Measurements from ENCODE around the gene SWAP70.
"Not testable (repeated sequence)": the region's sequence is repeated elsewhere in the genome, so short reads cannot be mapped to it uniquely, and the experiment has no call there.

SWAP70 gene

DNA sequence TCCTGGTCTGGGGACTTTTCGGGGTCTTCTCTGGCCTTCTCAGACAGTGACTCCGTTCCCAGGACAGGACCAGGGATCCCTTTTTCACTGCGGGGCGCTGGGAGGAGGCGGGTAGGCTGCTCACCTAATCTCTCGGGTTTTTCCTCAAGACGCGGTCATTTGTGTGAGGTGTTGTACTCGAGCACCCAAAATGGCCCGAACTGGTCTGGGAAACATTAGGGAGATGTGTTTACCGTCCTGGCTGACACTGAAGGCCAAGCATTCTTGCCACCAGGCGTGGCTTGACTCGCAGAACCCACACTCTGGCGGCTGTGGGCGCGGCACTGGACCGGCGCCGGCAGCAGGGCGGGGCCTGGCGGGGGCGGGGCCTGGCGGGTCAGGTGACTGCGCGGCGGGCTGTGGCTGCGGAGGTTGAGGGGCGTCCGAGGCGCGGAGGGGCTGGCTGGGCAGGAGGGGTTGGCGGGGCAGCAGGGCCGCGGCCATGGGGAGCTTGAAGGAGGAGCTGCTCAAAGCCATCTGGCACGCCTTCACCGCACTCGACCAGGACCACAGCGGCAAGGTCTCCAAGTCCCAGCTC, at the start of gene SWAP70:
Gene SWAP70 (plus strand): TSS at position 379 of the 577 bp plus-strand sequence. CDS start 103 bp downstream, at position 482.
- H3K36me3 ChIP-seq (ENCODE audit: insufficient read depth, low read depth, low read length) = 0 out of 2 replicates have a peak, but pooled peaks cover 5% of the 10 kb centered on the region
- no peak within 1 kb of the TSS for H3K27ac ChIP-seq (ENCODE audit: low read length)
- H3K9ac ChIP-seq (ENCODE audit: low read depth, low read length) = peak within 1 kb of the TSS; percentile 85
- 0 out of 2 replicates have a peak, but pooled peaks cover 3% of the 10 kb centered on the region for H3K4me1 ChIP-seq (ENCODE audit: insufficient read depth, low read length)
- H3K27me3 ChIP-seq (ENCODE audit: insufficient read depth, low read length) = no peaks in the 10 kb centered on the region
- peak within 1 kb of the TSS; percentile 94 for H3K4me3 ChIP-seq (ENCODE audit: low read length)
- H3K9me3 ChIP-seq (ENCODE audit: insufficient read depth, low read depth, low read length) = peaks cover 8% of the 10 kb centered on the region; the same call in 1 of the 2 replicates

- Histone ChIP-seq H3K4me1 (ENCODE audit: insufficient read depth, low read length) (peaks cover 9% of the 10 kb centered on the region; the same call in 1 of the 2 replicates), H3K9ac (ENCODE audit: low read depth, low read length) (no peak overlapping the region), H3K27ac (ENCODE audit: low read length) (no peak overlapping the region), H3K9me3 (ENCODE audit: insufficient read depth, low read depth, low read length) (no peaks in the 10 kb centered on the region), H3K27me3 (ENCODE audit: insufficient read depth, low read length) (peaks cover 11% of the 10 kb centered on the region; the same call in 1 of the 2 replicates), H3K4me3 (ENCODE audit: low read length) (peak overlapping the region; percentile 66; the same call in 1 of the 2 replicates), H3K36me3 (ENCODE audit: insufficient read depth, low read depth, low read length) (no peaks in the 10 kb centered on the region)
These were observed 48.8 kb upstream of the SWAP70 start for GRCh38 chr11:9615031-9615451.

DNA sequence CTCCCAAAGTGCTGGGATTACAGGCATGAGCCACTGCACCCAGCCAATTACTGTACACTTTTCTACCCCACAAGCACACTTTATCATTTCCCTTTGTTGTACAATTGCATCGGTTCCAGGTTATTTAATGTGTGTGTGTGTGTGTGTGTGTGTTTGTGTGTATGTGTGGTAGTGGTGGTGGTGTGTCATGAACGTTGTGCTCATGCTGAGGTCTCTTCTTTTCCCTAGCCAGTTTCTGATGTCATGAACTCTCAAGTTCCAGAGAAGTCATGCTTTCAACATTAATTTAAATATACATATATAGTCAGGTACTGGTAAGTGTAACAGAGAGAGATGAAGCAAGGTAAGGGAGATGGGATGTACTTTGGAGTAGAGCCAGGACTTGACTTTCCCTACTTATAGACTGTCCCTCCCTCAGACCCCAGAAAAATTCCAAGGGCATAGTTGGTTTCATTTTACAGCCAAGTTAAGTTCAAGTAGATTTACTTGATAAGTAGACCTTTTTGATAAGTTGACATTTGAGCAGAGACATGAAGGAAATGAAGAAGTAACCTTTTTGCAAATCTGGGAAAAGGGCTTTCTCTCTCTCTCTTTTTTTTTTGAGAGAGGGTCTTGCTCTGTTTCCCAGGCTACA, 47.7 kb upstream of the SWAP70 start:
- no peak overlapping the region for H3K27ac ChIP-seq (ENCODE audit: low read length)

GRCh38 chr11:9616858-9617257, 47.0 kb upstream of the SWAP70 start:
- Histone ChIP-seq H3K4me1 (ENCODE audit: insufficient read depth, low read length) (peaks cover 9% of the 10 kb centered on the region; the same call in 1 of the 2 replicates), H3K9ac (ENCODE audit: low read depth, low read length) (no peak overlapping the region), H3K27me3 (ENCODE audit: insufficient read depth, low read length) (peaks cover 11% of the 10 kb centered on the region; the same call in 1 of the 2 replicates), H3K9me3 (ENCODE audit: insufficient read depth, low read depth, low read length) (no peaks in the 10 kb centered on the region), H3K27ac (ENCODE audit: low read length) (no peak overlapping the region), H3K36me3 (ENCODE audit: insufficient read depth, low read depth, low read length) (no peaks in the 10 kb centered on the region), H3K4me3 (ENCODE audit: low read length) (no peak overlapping the region)

More for the DNA sequence above, 47.7 kb upstream of the SWAP70 start:
- H3K27me3 ChIP-seq (ENCODE audit: insufficient read depth, low read length) = peaks cover 11% of the 10 kb centered on the region; the same call in 1 of the 2 replicates
- no peaks in the 10 kb centered on the region for H3K36me3 ChIP-seq (ENCODE audit: insufficient read depth, low read depth, low read length)
- H3K4me3 ChIP-seq (ENCODE audit: low read length) = no peak overlapping the region
- peaks cover 9% of the 10 kb centered on the region; the same call in 1 of the 2 replicates for H3K4me1 ChIP-seq (ENCODE audit: insufficient read depth, low read length)
- H3K9ac ChIP-seq (ENCODE audit: low read depth, low read length) = no peak overlapping the region
- no peaks in the 10 kb centered on the region for H3K9me3 ChIP-seq (ENCODE audit: insufficient read depth, low read depth, low read length)

DNA sequence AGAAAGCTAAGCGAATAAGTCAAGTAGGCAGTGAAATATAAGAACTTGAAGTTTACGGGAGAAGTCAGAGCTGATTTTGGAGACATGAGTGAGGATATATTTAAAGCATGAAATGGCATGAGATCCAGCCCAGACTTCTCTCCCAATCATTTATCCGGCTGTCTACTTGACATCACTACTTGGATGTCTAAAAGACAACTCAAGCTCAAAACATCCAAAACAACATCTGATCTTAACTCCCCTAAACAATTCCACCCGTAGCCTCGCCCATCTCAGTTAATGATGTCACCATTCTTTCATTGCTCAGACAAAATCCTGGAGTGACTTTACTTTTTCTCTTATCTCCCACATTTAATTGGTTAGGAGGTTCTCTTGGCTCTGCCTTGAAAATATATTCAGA, 45.9 kb upstream of the SWAP70 start:
- peaks cover 6% of the 10 kb centered on the region; the same call in 1 of the 2 replicates for H3K4me1 ChIP-seq (ENCODE audit: insufficient read depth, low read length)
- H3K27ac ChIP-seq (ENCODE audit: low read length) = no peak overlapping the region

GRCh38 chr11:9619004-9619403, 44.9 kb upstream of the SWAP70 start:
- H3K9me3 ChIP-seq (ENCODE audit: insufficient read depth, low read depth, low read length) = no peaks in the 10 kb centered on the region
- no peak overlapping the region for H3K9ac ChIP-seq (ENCODE audit: low read depth, low read length)
- no peaks in the 10 kb centered on the region for H3K36me3 ChIP-seq (ENCODE audit: insufficient read depth, low read depth, low read length)
- peaks cover 5% of the 10 kb centered on the region; the same call in 1 of the 2 replicates for H3K4me1 ChIP-seq (ENCODE audit: insufficient read depth, low read length)
- no peak overlapping the region for H3K4me3 ChIP-seq (ENCODE audit: low read length)
- no peak overlapping the region for H3K27ac ChIP-seq (ENCODE audit: low read length)
- H3K27me3 ChIP-seq (ENCODE audit: insufficient read depth, low read length) = peaks cover 6% of the 10 kb centered on the region; the same call in 1 of the 2 replicates

More for the DNA sequence above, 45.9 kb upstream of the SWAP70 start:
- Histone ChIP-seq H3K9me3 (ENCODE audit: insufficient read depth, low read depth, low read length) (no peaks in the 10 kb centered on the region), H3K36me3 (ENCODE audit: insufficient read depth, low read depth, low read length) (no peaks in the 10 kb centered on the region), H3K4me3 (ENCODE audit: low read length) (no peak overlapping the region), H3K27me3 (ENCODE audit: insufficient read depth, low read length) (peaks cover 11% of the 10 kb centered on the region; the same call in 1 of the 2 replicates), H3K9ac (ENCODE audit: low read depth, low read length) (no peak overlapping the region)

GRCh38 chr11:9619971-9620370, 43.9 kb upstream of the SWAP70 start:
- H3K9ac ChIP-seq (ENCODE audit: low read depth, low read length) = no peak overlapping the region
- peaks cover 4% of the 10 kb centered on the region; the same call in 1 of the 2 replicates for H3K27me3 ChIP-seq (ENCODE audit: insufficient read depth, low read length)
- no peaks in the 10 kb centered on the region; the same call in 1 of the 2 replicates for H3K4me1 ChIP-seq (ENCODE audit: insufficient read depth, low read length)
- no peak overlapping the region for H3K27ac ChIP-seq (ENCODE audit: low read length)
- H3K9me3 ChIP-seq (ENCODE audit: insufficient read depth, low read depth, low read length) = no peaks in the 10 kb centered on the region
- no peak overlapping the region for H3K4me3 ChIP-seq (ENCODE audit: low read length)
- no peaks in the 10 kb centered on the region for H3K36me3 ChIP-seq (ENCODE audit: insufficient read depth, low read depth, low read length)

DNA sequence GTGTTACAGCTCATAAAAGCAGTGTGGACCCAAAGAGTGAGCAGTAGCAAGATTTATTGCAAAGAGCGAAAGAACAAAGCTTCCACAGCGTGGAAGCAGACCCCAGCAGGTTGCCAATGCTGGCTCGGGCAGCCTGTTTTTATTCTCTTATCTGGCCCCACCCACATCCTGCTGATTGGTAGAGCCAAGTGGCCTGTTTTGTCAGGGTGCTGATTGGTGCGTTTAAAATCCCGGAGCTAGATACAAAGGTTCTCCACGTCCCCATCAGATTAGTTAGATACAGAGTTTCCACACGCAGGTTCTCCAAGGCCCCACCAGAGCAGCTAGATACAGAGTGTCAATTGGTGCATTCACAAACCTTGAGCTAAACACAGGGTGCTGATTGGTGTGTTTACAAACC, 41.5 kb upstream of the SWAP70 start:
- H3K9me3 ChIP-seq (ENCODE audit: insufficient read depth, low read depth, low read length); H3K27ac ChIP-seq (ENCODE audit: low read length); H3K36me3 ChIP-seq (ENCODE audit: insufficient read depth, low read depth, low read length); H3K9ac ChIP-seq (ENCODE audit: low read depth, low read length); H3K4me3 ChIP-seq (ENCODE audit: low read length); H3K27me3 ChIP-seq (ENCODE audit: insufficient read depth, low read length): not testable (repeated sequence)
- peaks cover 19% of the 10 kb centered on the region for H3K4me1 ChIP-seq (ENCODE audit: insufficient read depth, low read length)

DNA sequence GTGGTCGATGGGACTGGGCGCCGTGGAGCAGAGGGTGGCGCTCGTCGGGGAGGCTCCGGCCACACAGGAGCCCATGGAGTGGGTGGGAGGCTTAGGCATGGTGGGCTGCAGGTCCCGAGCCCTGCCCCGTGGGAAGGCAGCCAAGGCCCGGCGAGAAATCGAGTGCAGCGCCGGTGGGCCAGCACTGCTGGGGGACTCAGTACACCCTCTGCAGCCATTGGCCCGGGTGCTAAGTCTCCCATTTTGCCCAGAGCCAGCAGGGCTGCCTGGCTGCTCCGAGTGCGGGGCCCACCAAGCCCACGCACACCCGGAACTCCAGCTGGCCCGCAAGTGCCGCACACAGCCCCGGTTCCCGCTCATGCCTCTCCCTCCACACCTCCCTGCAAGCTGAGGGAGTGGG, 40.8 kb upstream of the SWAP70 start:
- H3K4me1 ChIP-seq (ENCODE audit: insufficient read depth, low read length) = peaks cover 26% of the 10 kb centered on the region
- not testable (repeated sequence) for H3K9ac ChIP-seq (ENCODE audit: low read depth, low read length); H3K9me3 ChIP-seq (ENCODE audit: insufficient read depth, low read depth, low read length); H3K4me3 ChIP-seq (ENCODE audit: low read length); H3K27me3 ChIP-seq (ENCODE audit: insufficient read depth, low read length); H3K36me3 ChIP-seq (ENCODE audit: insufficient read depth, low read depth, low read length); H3K27ac ChIP-seq (ENCODE audit: low read length)

- peaks cover 32% of the 10 kb centered on the region for H3K4me1 ChIP-seq (ENCODE audit: insufficient read depth, low read length)
- H3K27ac ChIP-seq (ENCODE audit: low read length) = no peak overlapping the region
- no peaks in the 10 kb centered on the region for H3K27me3 ChIP-seq (ENCODE audit: insufficient read depth, low read length)
- no peaks in the 10 kb centered on the region for H3K9me3 ChIP-seq (ENCODE audit: insufficient read depth, low read depth, low read length)
- H3K36me3 ChIP-seq (ENCODE audit: insufficient read depth, low read depth, low read length) = no peaks in the 10 kb centered on the region
- no peak overlapping the region for H3K9ac ChIP-seq (ENCODE audit: low read depth, low read length)
- no peak overlapping the region for H3K4me3 ChIP-seq (ENCODE audit: low read length)
These were observed 39.4 kb upstream of the SWAP70 start for GRCh38 chr11:9624448-9624847.

GRCh38 chr11:9625162-9625561, 38.7 kb upstream of the SWAP70 start:
- Histone ChIP-seq H3K9me3 (ENCODE audit: insufficient read depth, low read depth, low read length) (no peaks in the 10 kb centered on the region), H3K4me3 (ENCODE audit: low read length) (no peak overlapping the region), H3K9ac (ENCODE audit: low read depth, low read length) (no peak overlapping the region), H3K27ac (ENCODE audit: low read length) (no peak overlapping the region), H3K4me1 (ENCODE audit: insufficient read depth, low read length) (peaks cover 32% of the 10 kb centered on the region), H3K27me3 (ENCODE audit: insufficient read depth, low read length) (no peaks in the 10 kb centered on the region), H3K36me3 (ENCODE audit: insufficient read depth, low read depth, low read length) (no peaks in the 10 kb centered on the region)

GRCh38 chr11:9625728-9626127, 38.1 kb upstream of the SWAP70 start:
- no peaks in the 10 kb centered on the region for H3K9me3 ChIP-seq (ENCODE audit: insufficient read depth, low read depth, low read length)
- H3K27ac ChIP-seq (ENCODE audit: low read length) = peak overlapping the region; percentile 77
- H3K36me3 ChIP-seq (ENCODE audit: insufficient read depth, low read depth, low read length) = no peaks in the 10 kb centered on the region
- H3K4me3 ChIP-seq (ENCODE audit: low read length) = no peak overlapping the region
- peak overlapping the region; percentile 69; the same call in 1 of the 2 replicates for H3K9ac ChIP-seq (ENCODE audit: low read depth, low read length)
- H3K27me3 ChIP-seq (ENCODE audit: insufficient read depth, low read length) = no peaks in the 10 kb centered on the region
- H3K4me1 ChIP-seq (ENCODE audit: insufficient read depth, low read length) = peaks cover 32% of the 10 kb centered on the region
